Bladder microvascular endothelial cell (primary cell): Measurements from ENCODE around the gene SCYL3. TPM values are rescaled to one million over a fixed set of nuclear protein-coding genes. Genes with fewer than 3 reads are reported as not detected.

Experiments used
- total RNA-seq: library from RNA; depleted of rRNA; stranded (reverse); fragments of >200 nt; gene quantifications from 2 replicates; pipeline ENCODE4 v1.2.3, GENCODE V29; 2014

SCYL3 gene, protein sequence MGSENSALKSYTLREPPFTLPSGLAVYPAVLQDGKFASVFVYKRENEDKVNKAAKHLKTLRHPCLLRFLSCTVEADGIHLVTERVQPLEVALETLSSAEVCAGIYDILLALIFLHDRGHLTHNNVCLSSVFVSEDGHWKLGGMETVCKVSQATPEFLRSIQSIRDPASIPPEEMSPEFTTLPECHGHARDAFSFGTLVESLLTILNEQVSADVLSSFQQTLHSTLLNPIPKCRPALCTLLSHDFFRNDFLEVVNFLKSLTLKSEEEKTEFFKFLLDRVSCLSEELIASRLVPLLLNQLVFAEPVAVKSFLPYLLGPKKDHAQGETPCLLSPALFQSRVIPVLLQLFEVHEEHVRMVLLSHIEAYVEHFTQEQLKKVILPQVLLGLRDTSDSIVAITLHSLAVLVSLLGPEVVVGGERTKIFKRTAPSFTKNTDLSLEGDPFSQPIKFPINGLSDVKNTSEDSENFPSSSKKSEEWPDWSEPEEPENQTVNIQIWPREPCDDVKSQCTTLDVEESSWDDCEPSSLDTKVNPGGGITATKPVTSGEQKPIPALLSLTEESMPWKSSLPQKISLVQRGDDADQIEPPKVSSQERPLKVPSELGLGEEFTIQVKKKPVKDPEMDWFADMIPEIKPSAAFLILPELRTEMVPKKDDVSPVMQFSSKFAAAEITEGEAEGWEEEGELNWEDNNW
- total RNA-seq: 5.5 and 8.6 TPM in 2 replicates

GRCh38 chr1:169893645-169894423 is at the start of gene SCYL3:
Gene SCYL3, minus strand, starts transcription at chr1:169893896. Its CDS starts 5,056 bp downstream, at chr1:169888840.

Other genes starting within 250 kb of the SCYL3 start
- gene SELL, start 182.3 kb downstream of the SCYL3 start, total RNA-seq: 0.31 and 0.32 TPM in 2 replicates
- 12.0 and 57.2 TPM in 2 replicates for gene SELE, start 159.8 kb downstream of the SCYL3 start, total RNA-seq
- 5.0 and 5.7 TPM in 2 replicates for gene METTL18, start 99.0 kb downstream of the SCYL3 start, total RNA-seq
- gene KIFAP3, start 180.8 kb upstream of the SCYL3 start, total RNA-seq: 12.1 and 26.4 TPM in 2 replicates